Prostate gland (tissue), 2 donors: ENCODE measurements around the gene MAML3. TPM values are rescaled to one million over a fixed set of nuclear protein-coding genes. Genes with fewer than 3 reads are reported as not detected.

Experiments used
- DNase-seq: peaks from one replicate; pipeline ENCODE4 v3.0.0-alpha.2; 2019; ENCODE audit warnings: low spot score
- H3K27ac ChIP-seq, 2 donors: fragments of 200-600 bp; sonication (generic); 2 replicates each; pipeline ENCODE4 v1.5.1; 2017 to 2019
- H3K27me3 ChIP-seq: fragments of 200-600 bp; sonication (generic); replicated peaks from 2 replicates; pipeline ENCODE4 v1.5.1; 2019; ENCODE audit not compliant: insufficient read depth
- H3K36me3 ChIP-seq, 2 donors: fragments of 200-600 bp; sonication (generic); 1 replicate in 1 of 2; 2 replicates in 1 of 2; pipeline versions ENCODE4 v1.5.1 to v1.8.1; 2017 to 2019
- H3K4me1 ChIP-seq: fragments of 200-600 bp; sonication (generic); replicated peaks from 2 replicates; pipeline ENCODE4 v1.5.1; 2019
- H3K4me3 ChIP-seq, 2 donors: fragments of 200-600 bp; sonication (generic); 2 replicates each; pipeline ENCODE4 v1.5.1; 2017 to 2019
- H3K9me3 ChIP-seq: fragments of 200-600 bp; sonication (generic); 2 replicates; pipeline ENCODE4 v1.5.1; 2017
- CTCF ChIP-seq, 4 experiments: fragments of 200-600 bp in 2 of 4; fragments of 450-650 bp in 2 of 4; sonication (generic) in 2 of 4; IDR thresholded peaks; 1 replicate in 3 of 4; 2 replicates in 1 of 4; pipeline ENCODE4 v1.5.1; 2016 to 2019; ENCODE audit warnings: antibody characterized with exemption in 4 of 4, mild to moderate bottlenecking in 2 of 4, moderate library complexity in 2 of 4
- POLR2A ChIP-seq: fragments of 450-650 bp; IDR thresholded peaks from one replicate; pipeline ENCODE4 v1.6.1; 2016; ENCODE audit warnings: antibody characterized with exemption, mild to moderate bottlenecking
- POLR2AphosphoS5 ChIP-seq: sonication (generic); formaldehyde crosslinking; IDR thresholded peaks from one replicate; pipeline ENCODE4 v1.6.1; 2017; ENCODE audit warnings: antibody characterized with exemption
- WGBS: methylation state at CpG from one replicate; pipeline ENCODE4 v1.1.5; 2018; 5-methylcytosine and 5-hydroxymethylcytosine counted together
- intact Hi-C: fragments of 100-400 bp; cut with DNase I; formaldehyde crosslinking; loops from one replicate; pipeline ENCODE4 v1.14.2; 2022
- total RNA-seq, 2 donors: library from RNA; depleted of rRNA; stranded (reverse); fragments of >200 nt; gene quantifications; one replicate each; pipeline ENCODE4 v1.1.0, GENCODE V29; 2016

The MAML3 gene
- total RNA-seq, 2 donors from 2014 or later = 15.0 to 30.6 TPM

- Histone ChIP-seq H3K36me3 (no peaks in the 10 kb centered on the region), H3K27ac (peak overlapping the region; percentile 27 to 42), H3K4me3 (no peak overlapping the region), H3K27me3 (no peaks in the 10 kb centered on the region), H3K4me1 (peaks cover 7% of the 10 kb centered on the region), H3K9me3 (no peaks in the 10 kb centered on the region)
- WGBS = 31% methylated on average over 6 of the region's 6 CpGs
- intact Hi-C loops = no loop called here
- TF ChIP-seq POLR2AphosphoS5 = peak; percentile 53
- TF ChIP-seq POLR2A = no peak
- TF ChIP-seq CTCF (IDR thresholded peaks at IDR 0.05) = no peak
- DNase-seq = peak; percentile 59
Observed at GRCh38 chr4:139774759-139775487, 379.1 kb downstream of the MAML3 start.

- Histone ChIP-seq H3K36me3 (no peaks in the 10 kb centered on the region), H3K4me3 (no peak overlapping the region), H3K9me3 (no peaks in the 10 kb centered on the region), H3K27me3 (no peaks in the 10 kb centered on the region), H3K27ac (no peak overlapping the region), H3K4me1 (peaks cover 7% of the 10 kb centered on the region)
- TF ChIP-seq POLR2A = no peak
- no peak for TF ChIP-seq POLR2AphosphoS5
- no peak for TF ChIP-seq CTCF (IDR thresholded peaks at IDR 0.05)
- no peak for DNase-seq
- intact Hi-C loops = no loop called here
- WGBS = 79% methylated on average over 6 of the region's 6 CpGs
Observed at GRCh38 chr4:139773560-139774318, 380.2 kb downstream of the MAML3 start.

- WGBS = 92% methylated on average over 4 of the region's 4 CpGs
- Histone ChIP-seq H3K4me1 (peaks cover 7% of the 10 kb centered on the region), H3K36me3 (no peaks in the 10 kb centered on the region), H3K9me3 (no peaks in the 10 kb centered on the region), H3K4me3 (no peak overlapping the region), H3K27ac (no peak overlapping the region), H3K27me3 (no peaks in the 10 kb centered on the region)
- no peak for DNase-seq
- intact Hi-C loops = no loop called here
- TF ChIP-seq CTCF (IDR thresholded peaks at IDR 0.05) = no peak
- no peak for TF ChIP-seq POLR2AphosphoS5
- no peak for TF ChIP-seq POLR2A
Observed at GRCh38 chr4:139770361-139770760, 383.6 kb downstream of the MAML3 start.

GRCh38 chr4:139769364-139769763 lies 384.6 kb downstream of the MAML3 start:
- H3K4me3 ChIP-seq = no peak overlapping the region
- H3K27me3 ChIP-seq = no peaks in the 10 kb centered on the region
- no peak for DNase-seq
- H3K4me1 ChIP-seq = peaks cover 7% of the 10 kb centered on the region
- no peak overlapping the region for H3K27ac ChIP-seq
- H3K9me3 ChIP-seq = no peaks in the 10 kb centered on the region
- no peaks in the 10 kb centered on the region for H3K36me3 ChIP-seq
- WGBS = 84% methylated on average over 4 of the region's 4 CpGs
- intact Hi-C loops = no loop called here
- TF ChIP-seq POLR2AphosphoS5 (no peak), POLR2A (no peak), CTCF (IDR thresholded peaks at IDR 0.05) (no peak)
